NCI-H187 treated with DMSO at 0.1 percent for 48 hours (cell line): ENCODE data around the gene KIAA1210.

Source experiments
- DNase-seq: peaks from one replicate; lab custom pipeline; 2025; lab: John Stamatoyannopoulos, UW

The KIAA1210 gene

DNA sequence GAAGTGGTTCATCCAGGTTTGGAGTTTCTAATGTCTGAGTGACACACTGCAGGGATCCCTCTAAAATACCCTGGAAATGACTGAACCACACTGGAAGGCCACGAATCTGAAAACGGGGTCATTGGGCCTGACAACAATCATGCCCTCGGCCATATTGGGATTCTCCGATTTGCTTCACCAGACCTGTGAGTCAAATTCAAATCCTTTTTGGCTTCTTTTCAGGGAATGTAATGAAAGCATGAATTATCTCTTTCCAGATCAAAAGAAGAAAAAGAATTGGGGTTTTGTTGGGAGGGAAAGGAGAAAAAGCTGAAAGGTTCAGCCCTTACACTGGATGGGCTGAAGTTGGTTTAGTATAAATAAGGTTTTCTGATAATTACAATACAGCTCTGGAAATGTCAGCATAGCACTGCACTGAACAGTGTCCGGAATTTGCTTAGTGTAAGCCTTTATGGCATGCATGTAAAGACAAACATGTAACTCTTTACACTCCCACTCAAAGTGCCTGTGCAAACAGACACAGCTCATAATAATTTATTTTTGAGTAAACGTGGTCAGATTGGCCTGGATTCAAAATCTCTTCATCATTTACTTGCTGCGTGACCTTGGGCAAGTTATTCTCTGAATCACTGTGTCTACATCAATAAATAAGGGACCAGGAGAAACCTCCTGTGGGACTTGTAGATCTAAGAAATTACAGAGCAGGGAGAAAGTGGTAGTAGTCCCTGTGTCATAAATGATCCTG is 33.4 kb downstream of the KIAA1210 start:
- no peak for DNase-seq

DNA sequence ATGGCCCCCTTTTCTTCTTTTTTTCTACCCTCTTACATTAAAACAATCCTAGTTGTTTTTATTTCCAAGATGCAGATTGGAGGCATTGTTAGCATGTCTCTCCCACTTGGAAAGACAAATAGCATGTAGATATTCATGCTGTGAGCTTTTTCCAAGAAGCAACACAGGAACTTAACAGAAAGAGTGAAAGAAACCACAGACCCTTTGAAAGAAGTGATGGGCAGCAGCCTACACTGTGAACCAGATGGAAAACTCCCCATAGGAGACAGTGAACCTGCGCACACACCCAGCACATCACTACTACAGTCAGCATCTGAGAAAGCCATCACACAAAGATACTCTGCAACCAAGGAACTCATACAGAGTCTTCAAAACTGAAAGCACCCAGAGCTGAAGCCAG is 37.0 kb downstream of the KIAA1210 start:
- no peak for DNase-seq

DNA sequence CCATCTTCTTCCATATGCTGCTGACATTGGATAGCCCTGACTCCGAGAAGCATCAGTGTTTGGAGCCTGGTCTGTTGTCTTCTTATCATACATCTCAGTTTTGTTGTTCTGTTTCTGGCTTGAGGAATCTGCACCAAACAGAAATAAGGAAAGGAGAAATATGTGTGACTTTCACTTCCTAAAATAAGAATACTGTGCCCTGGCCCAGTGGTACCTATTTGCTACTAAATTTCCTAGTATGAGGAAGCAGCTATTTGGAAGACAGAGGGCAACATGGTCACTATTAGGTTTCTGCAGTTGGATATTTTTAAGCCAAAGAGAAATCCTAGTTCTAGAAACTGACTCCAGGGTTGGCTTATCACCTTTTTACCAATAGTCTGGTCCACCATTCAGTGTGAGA is 38.0 kb downstream of the KIAA1210 start:
- DNase-seq, result no peak

DNA sequence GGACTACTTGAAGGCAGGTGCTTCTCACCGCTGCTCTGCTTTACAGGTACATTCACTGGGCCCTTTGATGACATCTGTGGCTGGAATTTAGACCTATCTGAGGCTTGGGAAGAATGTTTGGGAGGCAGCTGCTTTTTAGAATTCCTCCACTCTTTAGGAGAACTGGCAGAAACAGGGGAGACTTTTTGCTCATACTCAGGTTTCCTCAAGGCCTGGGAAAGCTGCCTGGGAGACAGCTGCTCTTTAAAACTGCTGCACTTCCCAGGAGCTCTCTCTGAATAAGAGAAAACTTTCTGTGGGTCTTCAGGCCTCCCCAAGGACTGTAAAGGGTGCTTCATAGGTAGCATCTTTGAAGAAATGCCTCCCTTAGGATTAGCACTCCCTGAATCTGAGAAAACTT is 40.5 kb downstream of the KIAA1210 start:
- DNase-seq, result no peak

DNA sequence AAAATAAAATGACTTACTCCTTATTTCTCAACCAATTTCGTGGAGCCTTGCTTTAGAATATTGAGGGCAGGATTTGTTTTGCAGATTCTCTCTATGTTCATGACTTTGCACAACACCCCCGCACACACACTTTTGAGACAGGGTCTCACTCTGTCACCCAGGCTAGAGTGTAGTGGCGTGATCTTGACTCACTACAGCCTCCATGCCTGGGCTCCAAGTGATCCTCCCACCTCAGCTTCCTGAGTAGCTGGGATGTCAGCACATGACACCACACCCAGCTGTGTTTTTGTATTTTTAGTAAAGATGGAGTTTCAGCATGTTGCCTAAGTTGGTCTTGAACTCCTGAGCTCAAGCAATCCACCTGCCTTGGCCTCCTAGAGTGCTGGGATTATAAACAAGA is 42.8 kb downstream of the KIAA1210 start:
- no peak for DNase-seq

DNA sequence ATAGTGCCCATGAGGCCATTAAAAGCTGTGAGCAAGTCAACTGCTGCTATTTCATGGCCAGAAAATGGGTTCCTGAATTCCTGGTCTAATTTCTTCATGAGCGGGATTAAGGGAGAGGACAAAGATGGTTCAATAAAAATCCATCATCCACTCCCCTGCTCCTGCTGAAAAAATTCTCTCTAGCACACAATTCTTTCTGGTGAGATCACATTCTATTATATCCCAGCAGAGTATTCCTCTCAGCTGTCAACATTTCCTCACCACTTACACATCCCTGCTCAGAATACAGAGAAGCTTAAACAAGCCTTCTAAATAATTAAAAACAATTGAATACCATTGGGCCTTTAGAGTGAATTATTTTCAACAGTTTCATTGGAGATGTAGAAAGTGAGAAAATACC is 45.3 kb downstream of the KIAA1210 start:
- DNase-seq, result no peak

DNA sequence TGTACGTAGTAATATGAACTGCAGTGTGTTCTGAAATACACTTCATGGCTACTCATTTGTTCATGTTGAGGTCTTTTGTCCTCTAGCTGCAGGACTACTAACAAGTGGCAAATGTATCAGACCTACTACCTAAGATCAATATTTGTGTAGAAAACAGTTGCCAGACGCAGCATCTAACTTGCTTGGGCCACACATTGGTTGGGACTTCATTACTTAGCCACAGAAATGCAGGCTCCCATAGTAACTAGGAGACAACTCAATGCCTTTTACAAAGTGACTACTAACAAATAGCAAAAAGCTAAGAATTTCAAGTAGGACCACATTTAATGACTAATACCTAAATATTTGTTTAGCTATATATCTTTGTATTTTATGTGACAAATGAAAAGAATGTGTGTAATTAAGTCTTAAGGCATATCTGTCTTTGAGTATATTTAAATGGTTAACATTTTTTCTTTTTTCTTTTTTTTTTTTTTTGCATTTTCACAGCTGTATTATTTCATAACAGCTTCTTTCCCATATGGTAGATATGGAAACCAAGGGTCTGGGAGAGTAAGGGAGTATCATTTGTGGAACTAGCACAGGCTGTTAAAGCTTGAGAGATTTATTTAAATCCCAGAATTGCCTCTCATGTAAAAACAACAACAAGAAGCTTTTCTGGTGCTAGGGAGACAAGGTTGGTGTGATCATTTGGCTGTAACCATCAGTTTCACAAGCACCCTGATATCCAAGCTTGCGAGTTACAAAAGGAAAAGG is 52.2 kb downstream of the KIAA1210 start:
- DNase-seq, result no peak

DNA sequence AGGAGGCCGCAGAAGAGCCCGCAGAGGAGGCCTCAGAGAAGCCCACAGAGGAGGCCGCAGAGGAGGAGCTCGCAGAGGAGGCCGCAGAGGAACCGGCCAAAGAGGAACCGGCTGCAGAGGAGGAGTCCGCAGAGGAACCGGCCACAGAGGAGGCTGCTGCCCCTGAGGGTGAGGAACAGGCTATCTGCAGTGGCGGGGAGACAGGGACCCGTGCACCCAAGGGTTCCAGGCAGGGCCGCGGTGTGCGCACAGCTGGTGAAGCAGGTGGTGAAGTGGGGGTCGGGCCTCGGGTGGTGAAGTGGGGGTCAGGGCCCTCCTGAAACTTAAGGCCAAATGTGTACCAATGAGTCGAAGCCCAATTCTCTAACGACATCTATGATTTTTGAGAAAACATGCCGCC is 53.7 kb downstream of the KIAA1210 start:
- DNase-seq, result no peak

DNA sequence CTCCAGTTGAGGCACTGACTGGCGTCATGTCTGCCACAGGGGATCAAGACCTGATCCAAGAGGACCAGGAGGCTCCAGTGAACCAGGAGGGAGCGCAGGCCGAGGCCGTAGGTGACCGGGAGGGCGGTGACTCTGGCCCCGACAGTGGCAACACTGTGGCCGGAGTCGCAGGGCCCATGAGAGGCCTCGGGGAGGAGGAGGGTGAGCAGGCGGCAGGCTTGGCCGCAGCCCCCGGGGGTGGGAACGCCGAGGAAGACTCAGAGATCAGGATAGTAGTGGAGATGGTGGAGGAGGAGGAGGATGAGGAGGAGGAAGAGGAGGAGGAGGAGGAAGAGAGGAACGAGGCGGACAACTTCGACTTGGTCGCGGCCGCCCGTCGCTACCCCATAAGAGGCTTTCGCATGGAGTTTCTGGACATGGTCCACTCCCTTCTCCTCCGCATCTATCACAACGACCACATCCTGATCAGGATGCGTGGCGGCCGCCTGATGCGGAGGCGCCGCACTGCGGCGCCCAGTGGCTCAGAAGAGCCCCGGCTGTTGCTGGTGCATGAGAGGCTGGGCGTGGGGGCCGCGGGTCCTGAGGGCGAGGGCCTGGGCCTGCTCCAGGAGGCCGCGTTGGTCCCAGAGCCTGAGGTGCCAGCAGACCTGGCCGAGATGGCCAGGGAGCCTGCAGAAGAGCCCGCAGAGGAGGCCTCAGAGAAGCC is 54.3 kb downstream of the KIAA1210 start:
- no peak for DNase-seq

DNA sequence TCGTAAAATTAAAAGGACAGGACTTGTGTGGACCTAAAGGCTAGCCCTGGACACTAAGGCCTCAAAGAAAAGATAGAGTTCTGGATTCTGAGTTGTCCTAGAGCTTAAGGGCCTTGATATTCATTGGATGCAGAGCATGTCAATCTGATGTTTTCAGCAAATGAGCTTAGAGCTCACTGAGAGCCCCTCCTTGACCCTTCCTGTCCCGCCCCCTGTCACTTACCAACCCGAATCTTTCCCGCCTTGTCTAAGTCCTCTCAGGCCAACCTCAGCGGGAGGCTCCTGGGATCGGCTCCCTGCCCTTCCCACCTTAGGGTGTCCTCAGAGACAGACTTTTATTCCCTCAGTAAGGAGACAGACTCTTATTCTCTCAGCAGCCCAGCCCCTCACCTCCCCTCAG is 54.9 kb downstream of the KIAA1210 start, which contains the start of gene CT47C1:
Gene CT47C1, plus strand, starts transcription at position 250 of the 400 bp plus-strand sequence. CDS start 233 bp downstream, outside the sequence.
- DNase-seq, result no peak

DNA sequence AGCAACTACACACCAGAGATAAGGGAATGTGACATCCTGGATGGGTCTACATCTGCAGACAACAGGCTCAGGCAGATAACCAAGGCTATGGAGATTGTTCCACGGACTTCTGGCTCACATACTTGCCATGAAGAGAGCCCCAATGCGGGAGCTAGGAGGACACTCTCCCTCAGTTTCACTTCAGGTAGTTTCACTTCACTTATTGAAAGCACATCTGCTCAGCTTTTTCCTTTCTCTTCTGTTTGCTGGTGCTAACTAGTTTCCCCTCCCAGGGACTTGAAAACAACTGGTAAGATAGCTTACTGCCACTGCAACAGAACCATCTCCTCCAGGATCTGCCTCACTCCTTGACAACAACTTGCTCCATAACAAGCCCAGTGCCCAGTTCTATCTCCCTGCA is 56.2 kb downstream of the KIAA1210 start:
- DNase-seq, result no peak

DNA sequence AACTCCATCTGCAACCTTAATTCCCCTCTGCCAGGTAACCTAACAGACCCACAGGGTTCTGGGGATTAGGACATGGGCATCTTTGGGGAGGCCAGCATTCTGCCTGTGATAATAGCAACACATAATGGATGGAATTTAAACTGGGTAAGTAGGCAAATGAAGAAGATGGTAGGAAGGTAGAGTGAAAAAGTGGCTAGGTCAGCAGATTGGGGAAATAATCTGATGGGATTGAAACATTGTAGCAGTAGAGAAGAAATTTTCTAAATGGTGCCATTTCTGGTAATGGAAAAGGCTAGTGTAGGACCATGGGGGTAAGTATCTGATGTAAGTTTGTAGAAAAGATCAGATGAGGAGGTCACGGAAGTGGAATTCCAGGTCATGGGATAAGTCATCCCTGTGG is 57.9 kb downstream of the KIAA1210 start:
- DNase-seq, result no peak

DNA sequence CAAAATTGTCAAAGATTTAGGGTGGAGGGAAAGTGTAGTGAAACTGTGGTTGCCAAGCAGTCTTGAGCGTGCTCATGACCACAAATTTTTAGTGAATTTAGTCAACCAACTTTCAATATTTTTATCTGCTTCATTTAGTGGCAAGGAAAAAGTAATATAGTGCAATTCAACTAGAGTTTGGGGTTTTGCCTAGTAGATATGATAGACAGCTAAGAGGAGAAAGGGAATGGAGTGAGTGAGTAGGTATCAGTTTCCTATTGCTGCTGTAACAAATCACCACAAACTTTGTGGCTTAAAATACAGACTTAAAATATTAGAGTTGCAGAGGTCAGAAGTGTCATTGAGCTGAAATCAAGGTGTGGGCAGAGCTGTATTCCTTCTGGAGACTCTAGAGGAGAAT is 58.5 kb downstream of the KIAA1210 start:
- DNase-seq, result no peak

DNA sequence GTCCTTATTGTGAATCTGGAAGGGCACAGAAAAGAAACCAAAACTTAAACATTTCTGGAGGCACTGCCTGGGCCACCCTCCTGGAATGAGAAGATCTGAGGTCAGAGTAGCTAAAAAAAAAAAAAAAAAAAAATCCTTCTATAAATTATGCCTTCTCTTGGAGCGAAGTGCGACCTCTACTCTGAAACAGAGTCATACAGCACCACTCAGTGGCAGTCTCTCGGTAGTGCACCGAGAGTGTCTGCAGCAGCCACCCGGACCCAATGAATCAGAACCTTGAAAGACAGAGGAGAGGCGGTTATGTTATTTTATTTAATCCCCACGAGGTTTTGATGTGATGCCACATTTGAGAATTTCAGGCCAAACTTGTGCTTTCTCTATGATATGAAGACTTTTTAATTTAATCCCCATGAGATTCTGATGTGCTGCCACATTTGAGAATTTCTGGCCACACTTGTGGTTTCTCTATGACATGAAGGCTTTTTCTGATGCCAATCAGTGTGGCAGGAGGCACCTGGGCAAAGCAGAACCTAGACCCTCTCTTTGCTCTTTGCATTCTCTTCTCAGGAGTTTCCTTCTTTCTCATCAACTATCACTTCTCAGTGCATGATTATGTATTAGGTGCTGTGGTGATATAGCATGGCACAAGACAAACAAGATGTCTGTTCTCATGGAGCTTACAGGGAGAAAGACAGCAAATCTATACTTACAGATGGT is 60.4 kb downstream of the KIAA1210 start:
- no peak for DNase-seq

DNA sequence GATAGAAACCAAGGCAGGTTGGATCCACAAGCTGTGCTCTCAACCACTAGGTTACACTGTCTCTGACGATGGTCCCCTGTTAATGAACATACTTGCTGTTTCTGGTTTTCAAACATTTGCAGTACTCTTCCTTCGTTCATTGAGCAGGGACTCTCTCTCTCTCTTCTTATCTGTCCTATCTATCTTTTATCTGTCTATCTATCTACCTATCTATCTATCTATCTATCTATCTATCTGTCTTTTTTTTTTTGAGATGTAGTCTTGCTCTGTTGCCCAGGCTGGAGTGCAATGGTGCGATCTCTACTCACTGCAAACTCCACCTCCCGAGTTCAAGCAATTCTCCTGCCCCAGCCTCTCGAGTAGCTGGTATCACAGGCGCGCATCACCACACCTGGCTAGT is 64.2 kb downstream of the KIAA1210 start:
- DNase-seq, result no peak

DNA sequence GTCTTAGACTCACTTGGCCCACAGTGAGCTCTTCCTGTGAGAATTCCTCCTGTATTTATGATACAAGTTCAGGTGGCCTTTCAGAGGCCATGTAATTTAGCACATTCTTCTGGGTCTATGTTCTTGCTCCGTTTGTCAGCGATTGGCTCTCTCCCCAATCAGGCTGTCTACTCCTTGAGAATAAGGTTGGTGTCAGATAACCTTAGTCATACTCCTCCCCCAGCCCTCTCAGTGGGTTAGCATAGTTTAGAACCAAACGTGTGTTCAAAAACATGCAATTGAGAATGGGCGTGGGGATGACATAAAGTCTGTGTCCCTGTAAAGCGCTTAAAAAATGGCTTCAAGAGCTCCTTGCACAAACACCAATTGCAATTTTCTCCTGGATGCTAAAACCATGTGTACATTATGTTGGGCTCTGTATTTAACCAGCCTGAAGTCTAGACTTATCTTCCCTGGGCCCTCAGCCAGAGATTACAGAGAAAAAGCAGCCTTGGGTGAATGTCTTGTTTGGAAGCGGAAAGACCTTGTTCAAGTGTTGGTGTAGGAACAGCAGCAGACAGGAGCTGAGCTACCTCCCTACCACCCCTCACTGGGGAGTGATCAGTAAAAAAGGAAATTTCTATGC is 64.8 kb downstream of the KIAA1210 start:
- DNase-seq, result no peak

DNA sequence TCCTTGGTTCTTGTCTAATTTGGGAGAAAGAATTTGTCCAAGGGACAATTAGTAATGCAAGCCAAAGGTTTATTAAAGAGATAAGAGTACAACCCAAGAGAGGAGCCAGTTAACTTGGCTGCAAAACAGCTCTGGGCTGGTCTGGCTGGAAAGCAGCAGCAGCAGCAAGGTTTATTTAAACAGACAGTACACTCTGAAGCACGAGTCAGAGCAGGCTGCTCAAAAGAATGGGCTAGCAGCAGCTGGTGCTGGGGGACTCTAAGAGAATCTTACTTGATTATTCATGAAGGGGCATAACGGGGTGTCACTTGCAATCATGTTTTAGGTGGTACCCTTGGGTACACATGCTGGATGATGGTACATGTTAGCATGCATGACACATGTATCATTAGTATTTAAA is 71.9 kb downstream of the KIAA1210 start:
- no peak for DNase-seq

DNA sequence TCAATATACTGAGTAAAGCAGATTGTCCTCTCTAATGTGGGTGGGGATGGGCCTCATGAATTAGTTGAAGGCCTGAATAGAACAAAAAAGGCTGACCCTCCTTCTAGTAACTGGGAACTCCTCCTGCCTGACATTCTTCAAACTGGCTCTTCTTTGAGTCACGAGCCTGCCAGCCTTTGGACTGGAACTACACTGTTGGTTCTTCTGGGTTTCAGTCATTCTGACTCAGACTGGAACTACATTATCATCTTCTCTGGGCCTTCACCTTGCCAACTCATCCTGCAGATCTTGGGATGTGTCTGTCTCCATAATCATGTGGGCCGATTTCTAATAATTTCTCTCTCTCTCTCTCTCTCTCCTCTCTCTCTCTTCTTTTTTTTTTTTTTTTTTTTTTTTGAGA is 81.7 kb downstream of the KIAA1210 start:
- no peak for DNase-seq

DNA sequence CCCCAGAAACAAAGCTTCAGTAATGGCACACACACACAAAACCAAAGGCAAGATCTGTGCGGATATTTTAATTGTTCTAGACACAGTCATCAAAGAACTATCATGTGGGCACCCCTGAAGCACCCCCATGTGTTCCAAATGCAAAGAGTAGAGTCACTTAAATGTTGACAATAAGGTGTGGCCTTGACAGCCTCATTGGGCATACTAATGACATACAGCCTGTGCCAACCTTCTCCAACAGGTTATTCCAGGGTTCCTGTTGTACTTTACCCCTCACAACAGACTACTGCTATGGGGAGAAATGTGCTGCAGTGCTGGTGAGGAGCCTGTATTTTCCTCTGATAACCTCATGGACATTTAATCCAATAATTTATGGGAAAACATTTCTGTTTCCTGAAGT is 84.6 kb downstream of the KIAA1210 start:
- no peak for DNase-seq

DNA sequence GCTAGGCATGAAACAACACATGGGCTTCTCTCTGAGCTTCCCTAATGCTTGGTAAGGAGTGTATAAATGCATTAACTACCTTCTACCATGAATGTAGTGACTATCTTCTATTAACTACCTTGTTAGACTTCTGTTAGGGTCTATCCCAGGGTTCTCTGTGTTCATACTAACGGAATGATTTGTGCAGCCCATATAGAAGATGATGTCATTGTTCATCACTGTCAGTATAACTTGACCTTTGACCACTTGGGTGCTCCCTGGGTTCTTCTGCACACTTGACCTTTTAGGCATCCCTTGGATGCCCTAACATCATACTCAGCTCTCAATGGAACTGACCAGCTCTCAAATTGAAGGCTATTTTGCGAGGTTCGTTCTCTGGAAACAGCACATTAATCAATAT is 85.6 kb downstream of the KIAA1210 start:
- DNase-seq, result no peak

DNA sequence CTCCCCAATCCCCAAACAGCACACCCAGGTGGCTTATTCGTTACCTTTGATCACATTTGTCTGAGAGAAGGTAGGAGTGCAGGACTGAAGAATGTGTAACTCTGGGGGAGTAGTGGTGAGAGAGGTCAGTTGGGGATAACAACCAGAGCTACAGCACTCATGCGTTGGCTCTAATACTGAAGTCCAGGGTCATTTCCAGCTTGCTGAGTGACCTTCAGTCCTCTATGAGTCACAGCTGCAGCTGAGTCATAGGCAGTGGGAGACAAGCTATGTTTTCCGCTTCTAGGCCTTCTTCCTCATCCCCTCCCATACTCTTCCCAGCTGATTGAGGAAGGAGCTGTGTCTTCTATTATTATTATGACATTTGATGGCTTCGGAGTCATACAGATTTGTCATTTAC is 86.4 kb downstream of the KIAA1210 start:
- DNase-seq, result no peak

DNA sequence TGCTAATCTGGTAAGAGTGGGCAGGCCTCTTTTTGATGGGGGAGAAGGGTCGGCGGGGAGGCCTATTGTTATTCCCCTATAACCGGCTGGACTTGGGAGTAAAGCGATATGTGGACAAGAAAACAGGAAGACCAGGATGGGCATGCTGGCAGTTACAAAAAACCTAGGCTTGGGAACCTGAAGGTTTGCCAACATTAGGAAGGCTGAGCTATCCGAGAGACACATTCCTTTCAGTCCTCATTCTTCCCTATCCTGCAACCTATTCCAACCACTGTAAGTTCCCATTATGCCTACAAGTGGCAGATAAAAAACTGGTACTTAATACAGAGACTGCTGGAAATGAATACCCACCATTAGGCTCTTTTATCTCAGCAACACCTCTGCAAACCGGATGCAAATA is 87.2 kb downstream of the KIAA1210 start:
- no peak for DNase-seq
